SKM-1 treated with dmso at 0.1 percent for 144 hours (cell line): Measurements from ENCODE around the gene YPEL1.
"Not testable (repeated sequence)": the region's sequence is repeated elsewhere in the genome, so short reads cannot be mapped to it uniquely, and the experiment has no call there.

Source experiments
- DNase-seq: peaks from one replicate; lab custom pipeline; 2025; ENCODE audit not compliant: unreplicated experiment; lab: John Stamatoyannopoulos, UW

The YPEL1 gene

GRCh38 chr22:21701384-21701971 is 34.1 kb downstream of the YPEL1 start:
- no peak for DNase-seq

GRCh38 chr22:21700822-21701221 is 34.8 kb downstream of the YPEL1 start:
- no peak for DNase-seq

GRCh38 chr22:21699643-21700042 is 36.0 kb downstream of the YPEL1 start:
- no peak for DNase-seq

- no peak for DNase-seq
Measured at GRCh38 chr22:21698430-21699329, 36.9 kb downstream of the YPEL1 start.

GRCh38 chr22:21697880-21698279 is 37.7 kb downstream of the YPEL1 start:
- DNase-seq: no peak

- DNase-seq: no peak
Measured at GRCh38 chr22:21697021-21697771, 38.4 kb downstream of the YPEL1 start.

- DNase-seq: no peak
Measured at GRCh38 chr22:21696115-21696514, 39.5 kb downstream of the YPEL1 start.

GRCh38 chr22:21695430-21696085 is 40.0 kb downstream of the YPEL1 start:
- no peak for DNase-seq

GRCh38 chr22:21694795-21695429 is 40.7 kb downstream of the YPEL1 start:
- DNase-seq: no peak

GRCh38 chr22:21694394-21694793 is 41.2 kb downstream of the YPEL1 start:
- no peak for DNase-seq

GRCh38 chr22:21693999-21694341 is 41.6 kb downstream of the YPEL1 start:
- DNase-seq: no peak

- DNase-seq: no peak
Measured at GRCh38 chr22:21693333-21693998, 42.1 kb downstream of the YPEL1 start.

GRCh38 chr22:21692856-21693255 is 42.7 kb downstream of the YPEL1 start:
- DNase-seq: not testable (repeated sequence)

GRCh38 chr22:21691816-21692215 is 43.8 kb downstream of the YPEL1 start:
- no peak for DNase-seq

- DNase-seq: no peak
Measured at GRCh38 chr22:21690401-21690801, 45.2 kb downstream of the YPEL1 start.

- DNase-seq: no peak
Measured at GRCh38 chr22:21688706-21689381, 46.8 kb downstream of the YPEL1 start.

GRCh38 chr22:21688341-21688705 is 47.3 kb downstream of the YPEL1 start:
- no peak for DNase-seq

GRCh38 chr22:21687685-21688259 is 47.8 kb downstream of the YPEL1 start:
- DNase-seq: no peak

GRCh38 chr22:21686634-21687393 is 48.8 kb downstream of the YPEL1 start:
- DNase-seq: no peak
